Mesenchymal stem cell (in vitro differentiated cells and primary cell): ENCODE measurements around the gene PTPRG.

Experiments used
- DNase-seq: peaks from one replicate; pipeline ENCODE4 v3.0.0-alpha.2; 2013
- H2AFZ ChIP-seq: one replicate; pipeline ENCODE4 v1.6.1; 2013; ENCODE audit warnings: low read depth, mild to moderate bottlenecking, control low read depth, inconsistent platforms, low read length, moderate library complexity
- H2AK5ac ChIP-seq: 2 replicates; pipeline ENCODE4 v1.6.1; 2013; ENCODE audit warnings: low read length, moderate library complexity, mild to moderate bottlenecking, inconsistent platforms; ENCODE audit not compliant: severe bottlenecking
- H2BK120ac ChIP-seq: one replicate; pipeline ENCODE4 v1.6.1; 2013; ENCODE audit warnings: low read depth, mild to moderate bottlenecking, inconsistent platforms, low read length, moderate library complexity
- H2BK12ac ChIP-seq, 2 experiments: one replicate each; pipeline ENCODE4 v1.6.1; 2013; ENCODE audit warnings: inconsistent platforms in 2 of 2, low read length in 2 of 2, mild to moderate bottlenecking in 2 of 2, moderate library complexity in 2 of 2, control low read depth in 1 of 2
- H2BK15ac ChIP-seq: one replicate; pipeline ENCODE4 v1.6.1; 2013; ENCODE audit warnings: mild to moderate bottlenecking, low read depth, inconsistent platforms; ENCODE audit not compliant: poor library complexity, severe bottlenecking
- H2BK5ac ChIP-seq: 2 replicates; pipeline ENCODE4 v1.6.1; 2013; ENCODE audit warnings: low read depth, mild to moderate bottlenecking, low read length, control low read depth, inconsistent platforms; ENCODE audit not compliant: poor library complexity, severe bottlenecking
- H3K14ac ChIP-seq, 2 experiments: one replicate each; pipeline ENCODE4 v1.6.1; 2013; ENCODE audit warnings: inconsistent platforms in 2 of 2, low read length in 2 of 2, control low read depth in 1 of 2, mild to moderate bottlenecking in 1 of 2, moderate library complexity in 1 of 2
- H3K18ac ChIP-seq, 2 experiments: one replicate each; pipeline ENCODE4 v1.6.1; 2013; ENCODE audit warnings: inconsistent platforms in 2 of 2, low read length in 2 of 2, control low read depth in 1 of 2, low read depth in 1 of 2, mild to moderate bottlenecking in 1 of 2
- H3K23ac ChIP-seq, 2 experiments: one replicate each; pipeline ENCODE4 v1.6.1; 2013; ENCODE audit warnings: inconsistent platforms in 2 of 2, low read length in 2 of 2, mild to moderate bottlenecking in 2 of 2, moderate library complexity in 2 of 2, control low read depth in 1 of 2
- H3K27ac ChIP-seq: 2 replicates; pipeline ENCODE4 v1.5.1; 2013; ENCODE audit warnings: mild to moderate bottlenecking, moderate library complexity, low read length, control low read depth, inconsistent platforms; ENCODE audit not compliant: poor library complexity, severe bottlenecking
- H3K27me3 ChIP-seq, 2 experiments: 2 replicates each; pipeline versions ENCODE4 v1.6.1 to v1.7.0; 2013; ENCODE audit warnings: low read length in 2 of 2, mild to moderate bottlenecking in 2 of 2, moderate library complexity in 2 of 2, control low read depth in 1 of 2, inconsistent platforms in 1 of 2; ENCODE audit not compliant: control insufficient read depth in 1 of 2, insufficient read depth in 1 of 2
- H3K36me3 ChIP-seq, 2 experiments: 2 replicates each; pipeline versions ENCODE4 v1.6.1 to v1.7.0; 2013; ENCODE audit warnings: low read length in 2 of 2, control low read depth in 1 of 2, inconsistent platforms in 1 of 2, low read depth in 1 of 2, mild to moderate bottlenecking in 1 of 2; ENCODE audit not compliant: insufficient read depth in 2 of 2, control insufficient read depth in 1 of 2
- H3K4ac ChIP-seq, 2 experiments: one replicate each; pipeline ENCODE4 v1.6.1; 2013; ENCODE audit warnings: inconsistent platforms in 2 of 2, low read length in 2 of 2, mild to moderate bottlenecking in 2 of 2, moderate library complexity in 2 of 2, control low read depth in 1 of 2, low read depth in 1 of 2
- H3K4me1 ChIP-seq: 2 replicates; pipeline ENCODE4 v1.6.1; 2013; ENCODE audit warnings: low read depth, low read length, control low read depth; ENCODE audit not compliant: control insufficient read depth, insufficient read depth
- H3K4me2 ChIP-seq: 2 replicates; pipeline ENCODE4 v1.6.1; 2013; ENCODE audit warnings: low read length, mild to moderate bottlenecking, inconsistent platforms; ENCODE audit not compliant: poor library complexity, severe bottlenecking
- H3K4me3 ChIP-seq, 2 experiments: 2 replicates each; pipeline versions ENCODE4 v1.5.1 to v1.7.0; 2013; ENCODE audit warnings: low read length in 2 of 2, mild to moderate bottlenecking in 2 of 2, control low read depth in 1 of 2, low read depth in 1 of 2; ENCODE audit not compliant: insufficient read depth in 1 of 2
- H3K79me1 ChIP-seq: replicated peaks from 2 replicates; pipeline ENCODE4 v1.6.1; 2013; ENCODE audit warnings: mild to moderate bottlenecking, control low read depth, low read length, inconsistent platforms; ENCODE audit not compliant: poor library complexity, severe bottlenecking
- H3K9ac ChIP-seq: 2 replicates; pipeline ENCODE4 v1.7.0; 2013; ENCODE audit warnings: mild to moderate bottlenecking, low read length, moderate library complexity
- H3K9me3 ChIP-seq: 2 replicates; pipeline ENCODE4 v1.7.0; 2013; ENCODE audit warnings: mild to moderate bottlenecking, low read length; ENCODE audit not compliant: control insufficient read depth
- H4K8ac ChIP-seq: one replicate; pipeline ENCODE4 v1.6.1; 2013; ENCODE audit warnings: inconsistent platforms, mild to moderate bottlenecking, low read length, moderate library complexity
- H4K91ac ChIP-seq: one replicate; pipeline ENCODE4 v1.6.1; 2013; ENCODE audit warnings: mild to moderate bottlenecking, low read length, inconsistent platforms
- WGBS: methylation state at CpG from one replicate; pipeline ENCODE4 v1.1.7; 2013; ENCODE audit warnings: mixed read lengths; 5-methylcytosine and 5-hydroxymethylcytosine counted together

The PTPRG gene

GRCh38 chr3:61564395-61565059, 3.2 kb downstream of the PTPRG start:
- Histone ChIP-seq H3K14ac (no peak overlapping the region), H2BK12ac (no peak overlapping the region), H2AFZ (no peak overlapping the region), H3K4me2 (peak overlapping the region; percentile 99), H3K36me3 (no peaks in the 10 kb centered on the region), H2BK15ac (no peak overlapping the region), H3K4me1 (peaks cover 12% of the 10 kb centered on the region), H3K27me3 (no peaks in the 10 kb centered on the region), H4K91ac (no peak overlapping the region), H3K9ac (peak overlapping the region; percentile 99), H3K9me3 (no peaks in the 10 kb centered on the region), H3K27ac (no peak overlapping the region), H2AK5ac (no peak overlapping the region), H3K79me1 (peaks cover 31% of the 10 kb centered on the region), H3K4ac (no peak overlapping the region), H2BK5ac (no peak overlapping the region), H4K8ac (no peak overlapping the region), H2BK120ac (no peak overlapping the region), H3K18ac (no peak overlapping the region), H3K4me3 (peak overlapping the region; percentile 81 to 96), H3K23ac (peak overlapping the region in 1 of 2 experiments; percentile 64)
- DNase-seq = peak; percentile 55
- 5% methylated on average over 37 of the region's 40 CpGs for WGBS

DNA sequence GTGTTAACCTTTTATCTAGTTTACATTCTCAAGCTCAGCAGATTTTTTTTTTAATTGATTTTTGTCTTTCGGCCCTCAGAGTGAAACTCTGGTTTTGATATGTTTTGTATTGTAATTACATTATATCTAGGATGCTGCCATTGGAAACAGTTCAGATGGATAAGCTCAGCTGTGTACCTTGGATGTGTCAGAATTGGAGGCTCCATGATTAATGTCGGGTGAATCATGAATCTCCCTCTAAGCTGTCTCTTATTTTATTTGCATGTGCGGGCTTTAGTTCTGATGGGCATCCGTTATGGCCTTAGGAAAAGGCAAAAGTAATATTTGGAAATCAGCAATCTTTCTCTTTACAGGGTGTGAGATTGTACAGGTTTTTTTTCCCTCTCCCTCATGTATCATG, 4.2 kb downstream of the PTPRG start:
- Histone ChIP-seq H2AFZ (no peak overlapping the region), H3K27me3 (no peaks in the 10 kb centered on the region), H3K27ac (no peak overlapping the region), H2BK12ac (no peak overlapping the region), H4K8ac (no peak overlapping the region), H2BK15ac (no peak overlapping the region), H2AK5ac (no peak overlapping the region), H3K9ac (peak overlapping the region; percentile 99), H3K14ac (no peak overlapping the region), H2BK5ac (no peak overlapping the region), H3K18ac (no peak overlapping the region), H3K4me3 (no peak overlapping the region), H3K4me2 (no peak overlapping the region), H2BK120ac (no peak overlapping the region), H3K23ac (no peak overlapping the region), H3K9me3 (no peaks in the 10 kb centered on the region), H3K36me3 (no peaks in the 10 kb centered on the region), H3K4me1 (peaks cover 12% of the 10 kb centered on the region), H3K4ac (no peak overlapping the region), H4K91ac (no peak overlapping the region), H3K79me1 (peaks cover 31% of the 10 kb centered on the region)
- DNase-seq = no peak
- WGBS = 100% methylated on average over 2 of the region's 4 CpGs

GRCh38 chr3:61568127-61568526, 6.8 kb downstream of the PTPRG start:
- H3K27ac ChIP-seq = no peak overlapping the region
- H3K4me1 ChIP-seq = peaks cover 12% of the 10 kb centered on the region
- no peaks in the 10 kb centered on the region for H3K27me3 ChIP-seq
- no peak overlapping the region for H3K9ac ChIP-seq
- H3K4me3 ChIP-seq = no peak overlapping the region
- H3K14ac ChIP-seq = no peak overlapping the region
- H3K36me3 ChIP-seq = no peaks in the 10 kb centered on the region
- no peak overlapping the region for H2BK15ac ChIP-seq
- WGBS = no CpG with 5 or more reads among the region's 1 CpG
- no peak overlapping the region for H2BK120ac ChIP-seq
- H3K9me3 ChIP-seq = no peaks in the 10 kb centered on the region
- H3K18ac ChIP-seq = no peak overlapping the region
- H2BK5ac ChIP-seq = no peak overlapping the region
- H2BK12ac ChIP-seq = no peak overlapping the region
- no peak overlapping the region for H3K4ac ChIP-seq
- H4K91ac ChIP-seq = no peak overlapping the region
- no peak overlapping the region for H4K8ac ChIP-seq
- no peak for DNase-seq
- no peak overlapping the region for H2AK5ac ChIP-seq
- no peak overlapping the region for H2AFZ ChIP-seq
- peaks cover 42% of the 10 kb centered on the region for H3K79me1 ChIP-seq
- H3K23ac ChIP-seq = no peak overlapping the region
- H3K4me2 ChIP-seq = no peak overlapping the region

GRCh38 chr3:61569856-61570580, 8.6 kb downstream of the PTPRG start:
- Histone ChIP-seq H3K4ac (no peak overlapping the region), H3K18ac (no peak overlapping the region), H3K79me1 (peaks cover 44% of the 10 kb centered on the region), H3K27ac (no peak overlapping the region), H2BK12ac (no peak overlapping the region), H3K36me3 (no peaks in the 10 kb centered on the region), H3K4me2 (no peak overlapping the region), H2AK5ac (no peak overlapping the region), H3K9ac (no peak overlapping the region), H4K91ac (no peak overlapping the region), H3K14ac (no peak overlapping the region), H2BK15ac (no peak overlapping the region), H4K8ac (no peak overlapping the region), H2BK5ac (no peak overlapping the region), H3K23ac (no peak overlapping the region), H3K4me3 (no peak overlapping the region), H3K9me3 (peaks cover 5% of the 10 kb centered on the region), H3K4me1 (no peaks in the 10 kb centered on the region), H2BK120ac (no peak overlapping the region), H2AFZ (no peak overlapping the region), H3K27me3 (no peaks in the 10 kb centered on the region)
- 100% methylated on average over 1 of the region's 2 CpGs for WGBS
- no peak for DNase-seq
